K562 (cell line): ENCODE results near the gene STARD8. TPM values are rescaled to one million over a fixed set of nuclear protein-coding genes. Genes with fewer than 3 reads are reported as not detected.

Experiments
- ATAC-seq: fragments of 200-7000 bp; cut with Tn5 transposase; 3 replicates; pipeline ENCODE4 v1.9.1; 2020; ENCODE audit warnings: moderate library complexity
- BruUV-seq: library from RNA; stranded (reverse); fragments of 400-500 nt; replicated peaks from 2 replicates; lab custom pipeline; 2021; lab: Mats Ljungman, UMichigan
- CTCF ChIA-PET: fragments of 300-600 bp; formaldehyde crosslinking; extraction: SDS; loops from one replicate; lab custom pipeline; 2021; ENCODE audit warnings: low intra/inter-chr PET ratio; lab: Yijun Ruan, JAX
- POLR2A ChIA-PET: fragments of 300-600, 350-650 bp; sonication (Branson Sonifier 250); formaldehyde crosslinking; extraction: SDS; loops from one replicate; lab custom pipeline; 2021; ENCODE audit warnings: antibody characterized with exemption, inconsistent platforms; lab: Yijun Ruan, JAX
- DNase-seq, 4 experiments: peaks; one replicate each; pipeline versions ENCODE4 v3.0.0 to v3.0.0-alpha.2; 2011 to 2018; ENCODE audit warnings: low spot score in 3 of 4, mixed read lengths in 3 of 4; ENCODE audit errors: extremely low read depth in 1 of 4
- FAIRE-seq: peaks from 2 replicates; lab custom pipeline; 2011; peaks lifted over from hg19 to GRCh38; lab: Jason Lieb, UNC
- H2AFZ ChIP-seq: 2 replicates; pipeline ENCODE4 v1.6.0; 2011; ENCODE audit warnings: low read depth, low read length, control low read depth, inconsistent platforms
- H3K27ac ChIP-seq: fragments of 200-600 bp; 3 replicates; pipeline ENCODE4 v1.8.0; 2011; ENCODE audit warnings: low read depth, mild to moderate bottlenecking, control low read depth, inconsistent platforms, low read length, moderate library complexity, mixed read lengths; ENCODE audit errors: extremely low read depth
- H3K27me3 ChIP-seq, 2 experiments: fragments of 300-600 bp in 1 of 2; 2 replicates in 1 of 2; 3 replicates in 1 of 2; pipeline versions ENCODE4 v1.6.0 to v1.8.0; 2011; ENCODE audit warnings: inconsistent platforms in 2 of 2, low read length in 2 of 2, mild to moderate bottlenecking in 1 of 2, mixed read lengths in 1 of 2, moderate library complexity in 1 of 2; ENCODE audit not compliant: control insufficient read depth in 2 of 2, insufficient read depth in 2 of 2
- H3K36me3 ChIP-seq: fragments of 300-600 bp; 3 replicates; pipeline ENCODE4 v1.8.0; 2011; ENCODE audit warnings: mild to moderate bottlenecking, low read length, inconsistent platforms; ENCODE audit not compliant: control insufficient read depth, insufficient read depth
- H3K4me1 ChIP-seq, 2 experiments: fragments of 200-600 bp in 1 of 2; replicated peaks in 1 of 2; 2 replicates in 1 of 2; 3 replicates in 1 of 2; pipeline versions ENCODE4 v1.5.1 to v1.8.0; 2011; ENCODE audit warnings: inconsistent platforms in 2 of 2, low read length in 2 of 2, mild to moderate bottlenecking in 1 of 2, mixed read lengths in 1 of 2, moderate library complexity in 1 of 2; ENCODE audit not compliant: control insufficient read depth in 2 of 2, insufficient read depth in 2 of 2
- H3K4me2 ChIP-seq: 2 replicates; pipeline ENCODE4 v1.6.1; 2011; ENCODE audit warnings: low read length, control low read depth, inconsistent platforms, mixed read lengths; ENCODE audit not compliant: insufficient read depth
- H3K4me3 ChIP-seq: fragments of 200-600 bp; sonication (generic), shearing (Covaris generic); 2 replicates; pipeline ENCODE4 v1.5.1; 2016; ENCODE audit warnings: control low read depth, inconsistent platforms
- H3K79me2 ChIP-seq: fragments of 200-600 bp; 3 replicates; pipeline ENCODE4 v1.8.0; 2011; ENCODE audit warnings: low read length, inconsistent platforms; ENCODE audit not compliant: control insufficient read depth, insufficient read depth
- H3K9ac ChIP-seq, 2 experiments: 2 replicates each; pipeline versions ENCODE4 v1.6.0 to v1.6.1; 2011; ENCODE audit warnings: low read depth in 2 of 2, low read length in 2 of 2, control low read depth in 1 of 2, inconsistent platforms in 1 of 2, mild to moderate bottlenecking in 1 of 2, mixed read lengths in 1 of 2; ENCODE audit not compliant: insufficient read depth in 1 of 2
- H3K9me1 ChIP-seq: one replicate; pipeline ENCODE4 v1.6.0; 2011; ENCODE audit warnings: inconsistent platforms, mild to moderate bottlenecking, low read length, moderate library complexity; ENCODE audit not compliant: control insufficient read depth, insufficient read depth
- H3K9me3 ChIP-seq: replicated peaks from 2 replicates; pipeline ENCODE4 v1.5.1; 2011; ENCODE audit warnings: low read depth, low read length, inconsistent platforms; ENCODE audit not compliant: control insufficient read depth, insufficient read depth
- H4K20me1 ChIP-seq: replicated peaks from 2 replicates; pipeline ENCODE4 v1.6.1; 2011; ENCODE audit warnings: low read length, inconsistent platforms, mixed read lengths; ENCODE audit not compliant: control insufficient read depth, insufficient read depth
- CHD4 ChIP-seq: fragments of 200-600 bp; sonication (generic); IDR thresholded peaks from 3 replicates; pipeline ENCODE4 v1.6.1; 2012; ENCODE audit warnings: low read depth, mild to moderate bottlenecking, mixed read lengths, low read length, inconsistent platforms; ENCODE audit not compliant: insufficient read depth, insufficient replicate concordance, poor library complexity, severe bottlenecking
- HMGN3 ChIP-seq: IDR thresholded peaks from 2 replicates; pipeline ENCODE4 v1.6.1; 2011; ENCODE audit warnings: borderline replicate concordance, low read depth, mild to moderate bottlenecking, mixed read lengths, low read length; ENCODE audit not compliant: insufficient read length; ENCODE audit errors: extremely low read depth
- KDM2B ChIP-seq: fragments of 250-450 bp; sonication (Bioruptor Pico); IDR thresholded peaks from 2 replicates; pipeline ENCODE4 v1.8.0; 2021; ENCODE audit warnings: mild to moderate bottlenecking, moderate library complexity
- NBN ChIP-seq: fragments of 450-650 bp; IDR thresholded peaks from 2 replicates; pipeline ENCODE4 v1.6.1; 2016; ENCODE audit warnings: low read depth, mild to moderate bottlenecking
- NFYB ChIP-seq: IDR thresholded peaks from 2 replicates; pipeline ENCODE4 v1.6.1; 2011; ENCODE audit warnings: mild to moderate bottlenecking, moderate library complexity; ENCODE audit not compliant: insufficient read length; ENCODE audit errors: extremely low read depth
- SIN3A ChIP-seq, 2 experiments: fragments of 150-350 bp in 1 of 2; IDR thresholded peaks; 2 replicates each; pipeline ENCODE4 v1.6.1; 2011 to 2016; ENCODE audit warnings: borderline replicate concordance in 2 of 2, low read depth in 2 of 2, low read length in 2 of 2, mild to moderate bottlenecking in 2 of 2, moderate library complexity in 2 of 2; ENCODE audit not compliant: control insufficient read depth in 1 of 2
- SMAD1 ChIP-seq: fragments of 150-350 bp; IDR thresholded peaks from 2 replicates; pipeline ENCODE4 v1.6.1; 2014; ENCODE audit warnings: low read length, low read depth; ENCODE audit not compliant: partially characterized antibody
- TSC22D4 ChIP-seq: fragments of 450-650 bp; IDR thresholded peaks from 2 replicates; pipeline ENCODE4 v1.6.1; 2016; ENCODE audit warnings: missing genetic modification characterization, missing biosample characterization, control low read depth
- WHSC1 ChIP-seq: IDR thresholded peaks from one replicate; pipeline ENCODE4 v1.6.1; 2012; ENCODE audit warnings: low read length, control low read depth, inconsistent platforms
- ZC3H8 ChIP-seq: fragments of 450-650 bp; IDR thresholded peaks from 2 replicates; pipeline ENCODE4 v1.6.1; 2017
- ZNF212 ChIP-seq: fragments of 450-650 bp; formaldehyde crosslinking; IDR thresholded peaks from 2 replicates; pipeline ENCODE4 v1.4.0; 2020; ENCODE audit warnings: mild to moderate bottlenecking
- ZNF316 ChIP-seq: fragments of 450-650 bp; IDR thresholded peaks from 2 replicates; pipeline ENCODE4 v1.6.1; 2016
- whole genome bisulfite sequencing: fragments of 100-300 bp; shearing (Covaris generic); methylation state at CpG from one replicate; pipeline ENCODE4 v1.1.6; 2016; ENCODE audit warnings: low coverage, mixed read lengths; ENCODE audit not compliant: insufficient coverage; ENCODE audit errors: missing lambda C conversion rate; 5-methylcytosine and 5-hydroxymethylcytosine counted together
- in situ Hi-C: fragments of 300-500 bp; cut with MboI; formaldehyde crosslinking; loops from 4 replicates; pipeline ENCODE4 v1.15.0; 2018; ENCODE audit warnings: inconsistent platforms, mixed read lengths
- intact Hi-C: fragments of 100-400 bp; cut with micrococcal nuclease; formaldehyde crosslinking; loops from 2 replicates; pipeline ENCODE4 v1.14.2; 2022
- polyA plus RNA-seq, 8 experiments: library from polyadenylated mRNA; depleted of rRNA in 4 of 8; stranded (reverse) in 5 of 8; unstranded in 3 of 8; fragments of >200 nt; fragmentation: Nextera tagmentation in 2 of 8; fragmentation: Illumina TruSeq in 1 of 8; extraction: Ambion mirVana in 2 of 8; extraction: Trizol in 1 of 8; gene quantifications; 2 replicates each; pipeline versions ENCODE4 v1.2.1 to v1.2.3, GENCODE V29; 2011 to 2014; ENCODE audit warnings: inconsistent platforms in 1 of 8, missing spikeins in 1 of 8
- total RNA-seq, 7 experiments: library from RNA; depleted of rRNA in 6 of 7; stranded (reverse); fragments of >200 nt in 6 of 7; fragmentation: Illumina TruSeq in 2 of 7; extraction: Trizol in 2 of 7; gene quantifications; 2 replicates each; pipeline versions ENCODE4 v1.2.1 to v1.2.3, GENCODE V29; 2011 to 2021; ENCODE audit warnings: low replicate concordance in 1 of 7
- TF ChIP-seq, protein P1 (sequence below), 3 experiments: fragments of 200-800 bp in 1 of 3; fragments of 250-450 bp in 1 of 3; fragments of 450-650 bp in 1 of 3; sonication (Bioruptor Pico) in 1 of 3; sonication (Bioruptor generic) in 1 of 3; formaldehyde crosslinking in 1 of 3; IDR thresholded peaks; 2 replicates each; pipeline versions ENCODE4 v1.6.1 to v1.8.0; 2016 to 2022; ENCODE audit warnings: mild to moderate bottlenecking in 2 of 3, missing genetic modification characterization in 2 of 3, missing compliant biosample characterization in 1 of 3, moderate library complexity in 1 of 3
- TF ChIP-seq, protein P2 (sequence below): fragments of 250-450 bp; sonication (Bioruptor Pico); IDR thresholded peaks from 2 replicates; pipeline ENCODE4 v1.8.0; 2021; ENCODE audit warnings: moderate library complexity, mild to moderate bottlenecking, inconsistent platforms
- TF ChIP-seq, protein P3 (sequence below): fragments of 450-650 bp; formaldehyde crosslinking; IDR thresholded peaks from 2 replicates; pipeline ENCODE4 v1.4.0; 2020; ENCODE audit warnings: mild to moderate bottlenecking

The STARD8 gene
- total and polyA plus RNA-seq, 9 of the 15 experiments (the other 6 are each of a cell fraction or from before 2014, with no cell fraction given) = 1.6 to 35.0 (median 15.9) TPM

DNA sequence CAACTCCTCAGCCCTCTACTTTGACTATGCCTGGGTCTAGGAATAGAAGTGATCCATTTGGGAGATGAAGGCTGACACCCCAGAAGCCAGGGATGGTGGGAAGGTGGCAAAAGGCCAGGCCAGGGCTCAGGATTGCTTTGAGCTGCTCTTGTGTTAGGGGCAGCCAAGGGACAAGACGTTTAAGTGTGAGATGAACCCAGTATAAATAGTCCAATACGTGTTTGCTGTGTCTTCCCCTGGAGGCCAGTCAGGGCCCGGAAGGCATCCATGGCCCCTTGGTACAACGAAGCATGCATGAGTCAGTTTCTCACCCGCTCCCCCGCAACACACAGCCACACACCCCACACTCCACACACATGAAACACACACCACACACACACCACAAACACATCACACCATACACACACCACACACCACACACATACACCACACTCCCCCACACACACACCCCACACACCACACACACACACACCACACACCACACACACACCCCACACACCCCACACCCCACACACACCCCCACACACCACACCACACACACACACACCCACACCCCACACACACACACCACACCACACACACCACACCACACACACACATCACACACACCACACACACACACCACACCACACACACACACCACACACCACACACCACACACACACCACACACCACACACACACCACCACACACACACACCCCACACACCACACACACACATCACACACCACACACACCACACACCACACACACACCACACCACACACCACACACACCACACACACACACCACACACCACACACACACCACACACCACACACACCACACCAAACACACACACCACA is 5.1 kb downstream of the STARD8 start:
- H3K9me3 ChIP-seq = no peaks in the 10 kb centered on the region
- peak in 2 of 4 experiments; percentile 21 to 22 for DNase-seq
- no peak overlapping the region for H3K4me3 ChIP-seq
- no peak for TF ChIP-seq ZNF316
- TF ChIP-seq WHSC1 = no peak
- TF ChIP-seq KDM2B (CRISPR knock-in tag) = no peak
- TF ChIP-seq, protein P1, sequence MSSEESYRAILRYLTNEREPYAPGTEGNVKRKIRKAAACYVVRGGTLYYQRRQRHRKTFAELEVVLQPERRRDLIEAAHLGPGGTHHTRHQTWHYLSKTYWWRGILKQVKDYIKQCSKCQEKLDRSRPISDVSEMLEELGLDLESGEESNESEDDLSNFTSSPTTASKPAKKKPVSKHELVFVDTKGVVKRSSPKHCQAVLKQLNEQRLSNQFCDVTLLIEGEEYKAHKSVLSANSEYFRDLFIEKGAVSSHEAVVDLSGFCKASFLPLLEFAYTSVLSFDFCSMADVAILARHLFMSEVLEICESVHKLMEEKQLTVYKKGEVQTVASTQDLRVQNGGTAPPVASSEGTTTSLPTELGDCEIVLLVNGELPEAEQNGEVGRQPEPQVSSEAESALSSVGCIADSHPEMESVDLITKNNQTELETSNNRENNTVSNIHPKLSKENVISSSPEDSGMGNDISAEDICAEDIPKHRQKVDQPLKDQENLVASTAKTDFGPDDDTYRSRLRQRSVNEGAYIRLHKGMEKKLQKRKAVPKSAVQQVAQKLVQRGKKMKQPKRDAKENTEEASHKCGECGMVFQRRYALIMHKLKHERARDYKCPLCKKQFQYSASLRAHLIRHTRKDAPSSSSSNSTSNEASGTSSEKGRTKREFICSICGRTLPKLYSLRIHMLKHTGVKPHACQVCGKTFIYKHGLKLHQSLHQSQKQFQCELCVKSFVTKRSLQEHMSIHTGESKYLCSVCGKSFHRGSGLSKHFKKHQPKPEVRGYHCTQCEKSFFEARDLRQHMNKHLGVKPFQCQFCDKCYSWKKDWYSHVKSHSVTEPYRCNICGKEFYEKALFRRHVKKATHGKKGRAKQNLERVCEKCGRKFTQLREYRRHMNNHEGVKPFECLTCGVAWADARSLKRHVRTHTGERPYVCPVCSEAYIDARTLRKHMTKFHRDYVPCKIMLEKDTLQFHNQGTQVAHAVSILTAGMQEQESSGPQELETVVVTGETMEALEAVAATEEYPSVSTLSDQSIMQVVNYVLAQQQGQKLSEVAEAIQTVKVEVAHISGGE (CRISPR knock-in tag; IDR thresholded peaks at IDR 0.05) = no peak
- no peak for TF ChIP-seq SIN3A (IDR thresholded peaks at IDR 0.05; ENCODE audit: borderline replicate concordance in 2 of 2, control insufficient read depth in 1 of 2, low read depth in 2 of 2, low read length in 2 of 2)
- TF ChIP-seq NBN = no peak
- TF ChIP-seq, protein P2, sequence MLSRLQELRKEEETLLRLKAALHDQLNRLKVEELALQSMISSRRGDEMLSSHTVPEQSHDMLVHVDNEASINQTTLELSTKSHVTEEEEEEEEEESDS (CRISPR knock-in tag) = no peak
- TF ChIP-seq SMAD1 = no peak
- no peak for TF ChIP-seq CHD4
- TF ChIP-seq ZC3H8 = no peak
- TF ChIP-seq, protein P3, sequence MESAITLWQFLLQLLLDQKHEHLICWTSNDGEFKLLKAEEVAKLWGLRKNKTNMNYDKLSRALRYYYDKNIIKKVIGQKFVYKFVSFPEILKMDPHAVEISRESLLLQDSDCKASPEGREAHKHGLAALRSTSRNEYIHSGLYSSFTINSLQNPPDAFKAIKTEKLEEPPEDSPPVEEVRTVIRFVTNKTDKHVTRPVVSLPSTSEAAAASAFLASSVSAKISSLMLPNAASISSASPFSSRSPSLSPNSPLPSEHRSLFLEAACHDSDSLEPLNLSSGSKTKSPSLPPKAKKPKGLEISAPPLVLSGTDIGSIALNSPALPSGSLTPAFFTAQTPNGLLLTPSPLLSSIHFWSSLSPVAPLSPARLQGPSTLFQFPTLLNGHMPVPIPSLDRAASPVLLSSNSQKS = no peak
- TF ChIP-seq ZNF212 (CRISPR knock-in tag) = no peak
- TF ChIP-seq TSC22D4 (tag) = no peak
- no peak for TF ChIP-seq NFYB
- no peak for TF ChIP-seq HMGN3
- no peaks in the 10 kb centered on the region for H4K20me1 ChIP-seq
- in situ Hi-C loops = no loop called here
- H3K79me2 ChIP-seq = peaks cover 3% of the 10 kb centered on the region; the same call in 1 of the 3 replicates
- intact Hi-C loops = no loop called here
- H3K27me3 ChIP-seq = no peaks in the 10 kb centered on the region
- ChIA-PET POLR2A (no interaction called here), CTCF (no interaction called here)
- no peak; the same call in 2 of the 3 replicates for ATAC-seq
- no peaks in the 10 kb centered on the region for H3K36me3 ChIP-seq
- FAIRE-seq = no peak
- no TSS peak for BruUV-seq
- H3K4me1 ChIP-seq = peaks cover 0 to 3% of the 10 kb centered on the region in 2 experiments; a peak in 4 of 5 replicates
- H3K9me1 ChIP-seq = no peaks in the 10 kb centered on the region
- 29% methylated on average over 5 of the region's 6 CpGs for WGBS
- H3K27ac ChIP-seq = no peak overlapping the region; the same call in 2 of the 3 replicates
- no peak overlapping the region for H2AFZ ChIP-seq
- H3K9ac ChIP-seq = no peak overlapping the region
- no peak overlapping the region for H3K4me2 ChIP-seq
